Activated naive CD4-positive, alpha-beta T cell treated with anti-CD3 and anti-CD28 coated beads, Interleukin-2, amount 50 U/mL, for 24 hours (primary cell): ENCODE data around the gene ADGRL2.

Experiments
- H3K27ac Mint-ChIP-seq: one replicate; pipeline ENCODE4 v1.8.0; 2021; ENCODE audit warnings: mild to moderate bottlenecking, mixed read lengths
- H3K27me3 Mint-ChIP-seq: one replicate; pipeline ENCODE4 v1.8.0; 2021; ENCODE audit warnings: mixed read lengths
- H3K36me3 Mint-ChIP-seq: one replicate; pipeline ENCODE4 v1.8.0; 2021; ENCODE audit warnings: mixed read lengths
- H3K4me1 Mint-ChIP-seq: one replicate; pipeline ENCODE4 v1.8.0; 2021; ENCODE audit warnings: mixed read lengths
- H3K4me3 Mint-ChIP-seq: one replicate; pipeline ENCODE4 v1.8.0; 2021; ENCODE audit warnings: mild to moderate bottlenecking, mixed read lengths
- H3K9me3 Mint-ChIP-seq: one replicate; pipeline ENCODE4 v1.8.0; 2021; ENCODE audit warnings: mixed read lengths

The ADGRL2 gene

GRCh38 chr1:81800695-81801650 is at the start of gene ADGRL2:
ADGRL2 (plus strand) TSS chr1:81800934; CDS start chr1:81836985, 36,051 bp downstream.
- Mint-ChIP-seq H3K27me3 (peaks cover 33% of the 10 kb centered on the region), H3K9me3 (peaks cover 8% of the 10 kb centered on the region), H3K27ac (no peak within 1 kb of the TSS), H3K4me1 (peaks cover 3% of the 10 kb centered on the region), H3K4me3 (peak within 1 kb of the TSS; percentile 12), H3K36me3 (no peaks in the 10 kb centered on the region)

- H3K27me3 Mint-ChIP-seq = no peaks in the 10 kb centered on the region
- no peak overlapping the region for H3K4me3 Mint-ChIP-seq
- no peaks in the 10 kb centered on the region for H3K4me1 Mint-ChIP-seq
- no peak overlapping the region for H3K27ac Mint-ChIP-seq
- H3K9me3 Mint-ChIP-seq = no peaks in the 10 kb centered on the region
- H3K36me3 Mint-ChIP-seq = peaks cover 1% of the 10 kb centered on the region
These were observed 47.9 kb upstream of the ADGRL2 start for GRCh38 chr1:81752840-81753239.

GRCh38 chr1:81754424-81754823 is 46.3 kb upstream of the ADGRL2 start:
- Mint-ChIP-seq H3K27ac (no peak overlapping the region), H3K4me1 (no peaks in the 10 kb centered on the region), H3K4me3 (no peak overlapping the region), H3K36me3 (no peaks in the 10 kb centered on the region), H3K27me3 (no peaks in the 10 kb centered on the region), H3K9me3 (no peaks in the 10 kb centered on the region)

GRCh38 chr1:81756872-81757271 is 43.9 kb upstream of the ADGRL2 start:
- Mint-ChIP-seq H3K27me3 (no peaks in the 10 kb centered on the region), H3K36me3 (no peaks in the 10 kb centered on the region), H3K27ac (no peak overlapping the region), H3K9me3 (no peaks in the 10 kb centered on the region), H3K4me3 (no peak overlapping the region), H3K4me1 (no peaks in the 10 kb centered on the region)

- H3K9me3 Mint-ChIP-seq = no peaks in the 10 kb centered on the region
- no peak overlapping the region for H3K27ac Mint-ChIP-seq
- H3K4me1 Mint-ChIP-seq = no peaks in the 10 kb centered on the region
- H3K36me3 Mint-ChIP-seq = no peaks in the 10 kb centered on the region
- no peaks in the 10 kb centered on the region for H3K27me3 Mint-ChIP-seq
- H3K4me3 Mint-ChIP-seq = no peak overlapping the region
These were observed 43.2 kb upstream of the ADGRL2 start for GRCh38 chr1:81757398-81758020.

- H3K27me3 Mint-ChIP-seq = no peaks in the 10 kb centered on the region
- no peak overlapping the region for H3K27ac Mint-ChIP-seq
- no peaks in the 10 kb centered on the region for H3K9me3 Mint-ChIP-seq
- H3K36me3 Mint-ChIP-seq = no peaks in the 10 kb centered on the region
- H3K4me3 Mint-ChIP-seq = no peak overlapping the region
- no peaks in the 10 kb centered on the region for H3K4me1 Mint-ChIP-seq
These were observed 42.6 kb upstream of the ADGRL2 start for GRCh38 chr1:81758181-81758580.

- H3K4me1 Mint-ChIP-seq = no peaks in the 10 kb centered on the region
- H3K9me3 Mint-ChIP-seq = no peaks in the 10 kb centered on the region
- H3K27ac Mint-ChIP-seq = no peak overlapping the region
- H3K4me3 Mint-ChIP-seq = no peak overlapping the region
- H3K36me3 Mint-ChIP-seq = no peaks in the 10 kb centered on the region
- H3K27me3 Mint-ChIP-seq = no peaks in the 10 kb centered on the region
These were observed 40.1 kb upstream of the ADGRL2 start for GRCh38 chr1:81760477-81761097.

- H3K27me3 Mint-ChIP-seq = no peaks in the 10 kb centered on the region
- H3K36me3 Mint-ChIP-seq = no peaks in the 10 kb centered on the region
- H3K4me3 Mint-ChIP-seq = no peak overlapping the region
- H3K9me3 Mint-ChIP-seq = peaks cover 4% of the 10 kb centered on the region
- H3K4me1 Mint-ChIP-seq = no peaks in the 10 kb centered on the region
- H3K27ac Mint-ChIP-seq = no peak overlapping the region
These were observed 25.2 kb upstream of the ADGRL2 start for GRCh38 chr1:81775510-81775909.

GRCh38 chr1:81780705-81781454 is 19.9 kb upstream of the ADGRL2 start:
- Mint-ChIP-seq H3K4me3 (no peak overlapping the region), H3K27me3 (no peaks in the 10 kb centered on the region), H3K36me3 (no peaks in the 10 kb centered on the region), H3K9me3 (peaks cover 4% of the 10 kb centered on the region), H3K4me1 (no peaks in the 10 kb centered on the region), H3K27ac (no peak overlapping the region)

- Mint-ChIP-seq H3K27me3 (no peaks in the 10 kb centered on the region), H3K27ac (no peak overlapping the region), H3K36me3 (no peaks in the 10 kb centered on the region), H3K4me3 (no peak overlapping the region), H3K4me1 (no peaks in the 10 kb centered on the region), H3K9me3 (peaks cover 4% of the 10 kb centered on the region)
These were observed 19.0 kb upstream of the ADGRL2 start for GRCh38 chr1:81781749-81782148.

- H3K27ac Mint-ChIP-seq = no peak overlapping the region
- H3K9me3 Mint-ChIP-seq = peaks cover under 1% of the 10 kb centered on the region
- H3K4me1 Mint-ChIP-seq = no peaks in the 10 kb centered on the region
- no peak overlapping the region for H3K4me3 Mint-ChIP-seq
- no peaks in the 10 kb centered on the region for H3K27me3 Mint-ChIP-seq
- no peaks in the 10 kb centered on the region for H3K36me3 Mint-ChIP-seq
These were observed 8.6 kb upstream of the ADGRL2 start for GRCh38 chr1:81792184-81792583.

- peaks cover 13% of the 10 kb centered on the region for H3K27me3 Mint-ChIP-seq
- H3K27ac Mint-ChIP-seq = no peak overlapping the region
- H3K4me3 Mint-ChIP-seq = no peak overlapping the region
- no peaks in the 10 kb centered on the region for H3K4me1 Mint-ChIP-seq
- no peaks in the 10 kb centered on the region for H3K36me3 Mint-ChIP-seq
- H3K9me3 Mint-ChIP-seq = peaks cover 4% of the 10 kb centered on the region
These were observed 3.0 kb upstream of the ADGRL2 start for GRCh38 chr1:81797701-81798100.

- Mint-ChIP-seq H3K9me3 (peaks cover 4% of the 10 kb centered on the region), H3K4me1 (peaks cover 3% of the 10 kb centered on the region), H3K36me3 (no peaks in the 10 kb centered on the region), H3K27me3 (peaks cover 30% of the 10 kb centered on the region), H3K4me3 (no peak overlapping the region), H3K27ac (no peak overlapping the region)
These were observed 617 bp upstream of the ADGRL2 start for GRCh38 chr1:81799939-81800694.

GRCh38 chr1:81801651-81802456 is 1.1 kb downstream of the ADGRL2 start:
- H3K27ac Mint-ChIP-seq = no peak overlapping the region
- H3K4me1 Mint-ChIP-seq = peaks cover 3% of the 10 kb centered on the region
- H3K36me3 Mint-ChIP-seq = no peaks in the 10 kb centered on the region
- peaks cover 8% of the 10 kb centered on the region for H3K9me3 Mint-ChIP-seq
- no peak overlapping the region for H3K4me3 Mint-ChIP-seq
- H3K27me3 Mint-ChIP-seq = peaks cover 33% of the 10 kb centered on the region
